ENCODE results near the gene HCRT.
A peak's percentile ranks its signal among the peaks of the same experiment; 100 is the strongest.
"Not testable (repeated sequence)": the region's sequence is repeated elsewhere in the genome, so short reads cannot be mapped to it uniquely, and the experiment has no call there.

The HCRT gene

DNA sequence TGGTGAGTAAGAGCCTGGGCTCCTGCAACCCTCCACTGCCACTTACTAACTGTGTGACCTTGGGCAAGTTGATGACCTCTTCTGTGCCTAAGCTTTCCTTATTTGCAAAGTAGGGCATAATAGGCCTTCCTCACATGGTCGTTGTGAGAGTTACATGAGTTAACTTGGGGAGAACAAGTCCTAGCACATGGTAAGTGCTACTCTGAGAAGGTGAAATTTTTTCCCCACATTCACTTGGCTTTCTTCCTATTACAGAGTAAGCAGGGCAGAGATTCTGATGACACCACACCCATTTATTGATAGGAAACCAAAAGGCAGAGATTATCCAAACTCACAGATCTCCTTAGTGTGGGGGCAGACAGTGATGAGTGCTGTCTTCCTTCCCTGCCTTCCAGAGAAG, 5.9 kb downstream of the HCRT start:
- DNase-seq, result no peak

DNA sequence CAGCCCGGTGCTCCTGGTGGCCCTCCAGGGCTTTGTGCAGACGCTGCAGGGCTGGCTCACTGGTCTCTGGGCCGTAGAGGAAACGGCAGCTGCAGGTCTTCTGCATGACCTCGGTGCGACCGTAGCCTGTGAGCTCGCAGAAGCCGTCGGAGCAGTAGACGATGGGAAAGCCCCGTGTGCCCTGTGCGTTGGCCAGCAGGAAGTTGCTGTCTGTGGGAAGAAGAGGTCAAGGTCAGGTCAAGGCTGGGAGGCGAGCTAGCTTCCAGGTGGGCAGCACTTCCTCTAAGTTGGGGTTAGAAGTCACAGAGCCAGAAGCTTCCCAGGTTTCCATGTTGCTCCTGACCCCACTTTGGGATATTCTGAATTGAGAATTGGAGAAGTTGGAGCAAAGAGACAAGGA, 6.4 kb downstream of the HCRT start:
- peak; percentile 44 for DNase-seq

DNA sequence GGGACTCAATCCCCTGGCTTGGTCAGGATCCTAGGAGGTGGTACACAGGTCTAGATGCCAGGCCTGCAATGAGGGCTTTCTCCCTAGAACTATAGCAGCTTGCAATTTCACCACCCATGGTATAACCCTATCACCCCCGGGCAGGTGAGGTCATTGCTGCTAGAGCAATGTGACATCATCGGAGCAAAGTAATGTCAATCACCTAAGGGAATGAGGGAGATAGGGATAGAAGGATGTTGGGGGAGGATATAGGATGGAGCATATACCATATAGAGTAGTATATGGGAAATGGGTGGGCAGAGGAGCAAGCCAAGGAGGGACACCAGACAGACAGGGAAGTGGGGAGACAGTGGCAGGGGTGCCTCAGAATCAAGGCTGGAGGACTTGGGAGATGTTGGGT, 7.6 kb downstream of the HCRT start:
- no peak for DNase-seq

DNA sequence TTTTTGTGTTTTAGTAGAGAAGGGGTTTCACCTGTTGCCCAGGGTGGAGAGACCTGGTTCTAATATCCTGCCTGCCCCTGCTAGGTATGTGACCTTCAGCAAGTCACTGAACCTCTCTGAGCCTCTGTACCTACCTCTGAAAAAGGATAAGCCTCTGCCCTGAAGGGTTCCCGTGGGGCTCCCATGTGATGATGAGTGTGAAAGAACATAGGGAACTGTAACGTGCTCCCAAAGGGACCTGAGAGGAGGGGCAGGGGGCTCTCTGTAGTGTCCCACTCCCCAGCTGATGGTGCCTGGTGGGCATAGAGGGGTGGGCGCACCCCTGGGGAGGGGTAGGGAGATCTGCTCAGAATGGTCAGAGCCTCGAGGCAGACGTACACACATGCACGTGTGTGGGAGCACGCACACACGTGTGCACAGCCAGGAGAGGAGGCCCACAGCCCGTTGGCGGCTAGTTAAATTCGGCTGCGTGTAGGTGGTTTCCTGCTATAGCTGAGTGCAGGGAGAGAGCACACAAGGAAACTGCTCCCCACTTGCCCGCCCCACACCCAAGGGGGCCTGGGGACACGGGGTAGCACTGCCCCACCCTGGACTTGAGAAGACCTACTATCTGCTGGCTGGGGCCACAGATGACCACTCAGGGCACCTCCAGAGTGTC, 11.0 kb downstream of the HCRT start:
- no peak for DNase-seq

DNA sequence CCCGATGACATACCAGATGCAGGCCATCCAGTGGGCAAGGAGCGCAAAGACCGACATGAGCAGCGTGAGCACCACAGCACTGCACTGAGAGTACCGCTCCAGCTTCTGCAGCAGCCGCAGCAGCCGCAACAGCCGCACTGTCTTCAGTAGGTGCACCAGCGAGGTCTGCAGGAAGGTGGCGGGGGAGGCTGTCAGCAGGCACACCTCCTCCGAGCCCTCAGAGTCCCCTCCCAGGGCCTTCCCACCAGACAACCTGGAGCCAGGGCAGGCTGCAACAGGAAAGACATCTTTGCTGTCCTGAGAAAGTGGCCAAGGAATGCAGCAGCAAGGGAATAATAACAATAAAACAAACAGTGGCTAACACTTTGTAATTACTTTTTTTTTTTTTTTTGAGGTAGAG, 13.4 kb downstream of the HCRT start:
- DNase-seq, result no peak

DNA sequence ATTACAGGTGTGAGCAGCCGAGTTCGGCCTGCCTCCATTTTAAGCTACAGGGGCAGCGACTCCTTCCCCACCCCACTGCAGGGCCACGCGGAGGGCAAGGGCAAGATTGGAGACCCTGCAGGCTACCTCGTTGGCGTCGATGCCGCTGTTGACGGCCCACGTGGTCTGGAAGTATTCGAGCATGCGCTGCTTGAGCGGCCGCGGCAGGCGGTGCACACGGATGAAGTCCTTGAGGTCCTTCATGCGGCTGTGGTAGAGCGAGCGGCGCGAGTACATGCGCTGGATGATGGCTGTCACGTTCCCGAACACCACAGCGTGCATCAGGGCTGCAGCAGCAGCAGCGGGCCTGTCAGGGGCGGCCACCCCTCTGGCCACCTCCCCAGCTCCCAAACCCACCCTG, 15.9 kb downstream of the HCRT start:
- no peak for DNase-seq

DNA sequence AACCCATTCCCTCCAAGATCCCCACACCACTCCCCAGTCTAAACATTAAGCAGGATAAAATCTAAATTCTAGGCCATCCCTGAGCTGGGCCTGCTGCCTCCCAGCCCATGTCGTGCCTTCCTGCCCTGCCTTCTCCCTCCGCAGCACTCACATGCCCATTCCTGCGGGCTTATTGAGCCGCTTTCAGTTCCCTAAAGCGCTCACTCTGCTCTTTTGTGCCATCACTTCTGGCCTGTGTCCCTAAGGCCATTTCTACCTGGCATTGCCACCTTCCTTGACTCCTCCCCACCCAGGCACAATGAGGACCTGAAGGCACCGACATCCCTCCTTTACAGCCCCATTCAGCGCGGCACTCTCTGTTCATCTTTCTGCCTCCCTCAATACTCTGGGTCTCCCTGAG, 17.4 kb downstream of the HCRT start:
- DNase-seq, result no peak

DNA sequence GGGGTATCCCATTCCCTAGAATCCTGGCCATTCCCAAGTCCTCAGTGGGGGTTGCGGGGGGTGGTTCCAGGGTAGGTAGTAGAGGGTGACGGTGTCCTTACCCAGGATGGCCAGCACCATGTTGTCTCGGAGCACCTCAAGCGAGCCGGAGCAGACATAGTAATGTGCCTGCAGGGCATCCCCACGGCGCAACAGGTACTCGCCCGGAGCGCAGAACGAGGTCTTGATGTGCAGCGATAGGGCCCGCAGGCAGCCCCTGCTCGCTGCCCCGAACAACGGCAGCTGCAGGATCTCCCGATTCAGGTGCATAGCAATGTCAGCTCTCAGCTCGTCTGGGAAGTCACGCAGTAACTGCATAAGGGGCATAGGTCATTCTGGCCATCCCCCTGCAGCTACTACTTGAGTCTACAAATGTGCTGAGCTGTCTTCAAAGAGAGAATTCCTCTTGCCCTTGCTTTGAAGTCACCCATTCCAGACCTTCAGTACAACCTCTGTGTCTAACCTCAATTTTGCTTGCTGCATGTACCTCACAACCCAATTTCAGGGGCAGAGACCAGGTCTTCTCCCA, 19.0 kb downstream of the HCRT start:
- no peak for DNase-seq

DNA sequence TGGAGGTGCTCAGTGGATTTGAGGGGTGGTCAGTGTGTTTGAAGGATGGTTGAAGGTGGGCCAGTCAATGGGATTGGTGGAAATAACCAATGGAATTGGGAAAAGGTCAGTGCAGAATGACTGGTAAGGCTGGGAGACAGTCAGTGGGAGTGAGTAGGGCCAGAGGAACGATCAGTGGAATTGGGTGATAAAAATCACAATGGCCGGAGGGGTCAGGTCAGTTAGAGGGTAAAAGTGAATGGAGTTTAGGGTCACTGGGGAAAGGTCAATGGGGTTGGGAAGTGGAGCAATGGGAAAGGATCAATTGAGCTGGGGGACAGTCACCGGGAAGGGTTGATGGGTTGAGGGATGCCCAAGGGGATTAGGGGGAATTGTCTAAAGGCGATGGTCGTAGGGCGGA, 19.5 kb downstream of the HCRT start:
- DNase-seq, result no peak

DNA sequence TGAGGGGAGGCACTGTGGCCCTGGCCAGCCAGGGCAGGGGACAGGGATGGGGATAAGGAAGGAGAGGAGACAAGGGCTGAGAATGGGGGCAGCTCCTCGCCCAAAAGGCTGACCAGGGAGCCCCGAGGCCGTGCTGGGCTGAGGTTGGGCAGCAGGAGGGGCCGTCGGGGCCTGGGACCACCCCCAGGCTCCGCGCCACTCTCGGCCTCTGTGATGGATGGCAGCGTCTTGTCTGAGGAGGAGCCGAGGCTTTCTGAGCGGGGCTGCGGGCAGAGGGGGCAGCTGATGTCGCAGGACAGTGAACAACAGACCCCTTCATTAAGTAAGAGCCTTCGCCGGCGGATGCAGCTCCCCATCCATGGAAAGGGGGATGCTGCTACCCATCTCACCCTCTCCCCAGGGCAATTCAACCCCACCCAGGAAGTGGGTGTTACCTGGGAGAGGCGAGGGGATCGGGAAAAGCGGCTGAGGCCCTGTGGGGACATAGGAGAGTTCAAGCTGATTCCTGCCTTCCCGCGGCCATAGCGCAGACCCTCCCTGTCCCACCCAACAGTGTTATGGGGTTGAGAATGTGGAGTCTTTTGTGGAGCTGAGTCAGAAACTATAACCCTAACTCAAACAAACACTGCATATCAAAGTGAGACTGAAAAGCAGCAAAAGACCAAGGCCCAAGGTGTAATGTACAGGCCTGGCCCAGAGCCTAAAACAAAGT, 21.4 kb downstream of the HCRT start:
- DNase-seq, result no peak

DNA sequence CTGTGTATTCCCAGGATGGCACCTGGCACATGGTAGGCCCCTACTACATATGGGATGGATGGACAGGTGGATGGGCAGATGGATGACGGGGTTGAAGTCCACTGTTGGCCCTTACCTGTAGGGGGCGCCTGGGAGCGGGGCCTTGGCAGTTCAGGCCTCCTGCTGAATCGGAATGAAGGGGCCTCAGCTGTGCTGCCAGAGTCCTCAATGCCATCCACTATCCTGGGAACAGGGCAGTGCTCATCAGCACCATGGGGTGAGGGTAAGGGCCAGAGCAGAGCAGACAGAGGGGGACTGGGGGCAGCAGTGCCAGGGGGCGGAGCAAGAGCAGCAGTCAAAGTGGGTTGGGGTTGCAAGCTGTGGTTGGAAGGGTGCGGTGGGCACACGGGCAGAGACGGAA, 22.1 kb downstream of the HCRT start:
- peak; percentile 32 for DNase-seq

DNA sequence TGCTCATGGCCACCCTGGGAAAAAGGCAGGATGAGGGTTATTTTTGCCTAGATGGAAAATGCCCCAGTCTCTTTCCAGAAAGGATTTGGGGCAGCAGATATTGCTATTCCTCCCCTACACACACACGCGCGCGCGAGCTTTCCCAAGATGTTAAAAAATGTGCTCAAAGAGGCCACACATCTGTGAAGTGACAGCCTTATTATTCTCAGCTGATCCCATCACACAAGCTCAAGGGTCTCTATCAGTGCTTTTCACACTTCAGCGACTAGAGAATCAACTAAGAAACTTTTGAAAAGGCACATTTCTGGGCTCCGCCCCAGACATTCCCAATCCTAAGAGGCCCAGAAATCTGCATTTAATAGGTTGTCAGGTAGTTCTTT, 24.7 kb downstream of the HCRT start:
- DNase-seq, result no peak

DNA sequence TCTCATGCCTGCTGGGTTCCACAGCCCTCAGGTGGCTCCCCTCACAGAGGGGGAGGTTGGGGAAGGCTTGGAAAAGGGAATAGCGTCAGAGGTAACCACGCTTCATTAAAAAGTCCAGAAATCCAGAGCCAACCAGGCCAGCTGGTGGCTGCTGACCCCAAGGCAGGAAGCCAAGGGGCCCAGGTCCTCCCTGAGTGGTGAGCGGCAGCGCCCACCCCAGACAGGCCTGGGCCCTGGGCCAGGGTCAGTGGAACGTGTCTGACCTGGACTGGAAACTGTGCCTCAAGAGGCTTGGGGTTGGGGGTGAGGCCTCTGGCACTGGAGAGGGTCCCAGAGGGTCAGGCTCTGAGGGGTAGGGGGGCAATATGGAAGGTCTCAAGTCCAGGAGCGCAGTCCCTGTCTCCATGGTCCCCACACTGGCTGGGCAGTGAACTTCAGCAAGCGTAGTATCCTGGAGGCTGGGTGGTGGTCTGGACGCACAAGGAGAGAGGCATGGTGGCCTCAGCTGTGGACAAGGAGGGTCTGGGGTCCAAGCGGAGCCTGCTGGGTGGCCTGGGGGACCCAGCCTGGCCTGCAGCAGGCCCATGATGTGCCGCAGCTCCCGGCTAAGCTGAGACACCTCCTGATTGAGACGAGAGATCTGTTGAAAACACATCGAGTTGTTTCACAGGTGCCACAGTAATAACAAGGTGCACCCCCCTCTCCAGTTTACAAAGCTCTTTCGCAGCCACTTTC, 25.3 kb downstream of the HCRT start:
- DNase-seq, result no peak

DNA sequence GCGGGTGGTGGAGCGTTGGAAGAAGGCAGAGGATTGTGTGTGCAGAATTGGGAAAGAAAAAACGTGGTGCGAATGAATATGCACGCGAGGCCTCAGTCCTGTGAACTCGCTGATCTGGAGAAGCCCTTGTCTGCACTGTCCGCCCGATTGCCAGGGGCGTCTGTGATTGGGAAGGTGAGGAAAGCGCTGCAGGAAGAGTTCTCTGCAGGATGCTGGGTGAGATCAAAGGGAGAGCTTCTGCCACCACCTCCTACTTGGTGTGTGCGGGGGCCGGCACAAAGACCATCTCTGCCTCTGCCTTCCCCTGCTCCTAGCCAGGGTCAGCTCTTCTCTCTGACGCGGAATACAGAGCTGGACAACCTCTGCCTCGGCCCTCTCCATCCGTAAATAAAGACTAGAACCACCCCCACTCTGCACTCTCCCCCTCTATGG, 29.6 kb downstream of the HCRT start:
- no peak for DNase-seq

DNA sequence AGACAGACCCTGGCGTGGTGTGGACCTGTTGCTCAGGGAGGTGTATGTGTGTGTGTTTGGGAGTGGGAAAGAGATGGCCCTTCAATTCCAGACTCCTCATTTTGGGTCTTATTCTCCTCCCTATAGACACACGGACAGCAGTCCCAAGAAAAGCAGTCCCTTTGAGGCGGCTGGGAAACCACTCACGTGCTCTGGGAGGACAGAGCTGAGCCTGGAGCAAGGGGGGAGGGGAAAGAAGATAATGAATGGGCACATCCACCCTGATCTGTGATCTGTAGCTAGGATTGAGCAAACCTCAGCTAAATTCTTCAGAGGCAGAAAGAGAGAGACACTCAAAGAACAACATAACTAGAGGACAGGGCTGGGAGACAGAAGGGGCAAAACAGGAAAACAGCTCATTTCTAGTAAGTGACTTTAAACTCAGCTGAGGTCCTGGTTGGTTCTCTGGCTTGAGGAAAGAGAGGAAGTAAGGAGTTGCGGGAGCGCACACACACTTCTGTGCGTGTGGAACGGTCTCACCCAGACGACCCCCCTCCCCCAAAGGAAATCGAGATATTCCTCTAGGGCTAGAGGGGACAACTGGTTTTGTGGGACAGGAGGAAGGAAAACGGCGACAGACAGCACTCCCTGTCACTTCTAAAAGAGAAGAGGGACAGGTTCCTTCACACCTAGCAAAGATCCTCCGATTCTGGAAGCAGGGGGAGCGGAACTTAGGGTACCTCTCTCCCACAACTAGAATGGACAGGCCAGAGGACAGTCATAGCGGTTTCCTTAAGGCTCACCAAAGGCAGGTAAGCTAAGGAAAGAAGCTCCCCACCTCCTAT, 31.1 kb downstream of the HCRT start:
- DNase-seq, result no peak

DNA sequence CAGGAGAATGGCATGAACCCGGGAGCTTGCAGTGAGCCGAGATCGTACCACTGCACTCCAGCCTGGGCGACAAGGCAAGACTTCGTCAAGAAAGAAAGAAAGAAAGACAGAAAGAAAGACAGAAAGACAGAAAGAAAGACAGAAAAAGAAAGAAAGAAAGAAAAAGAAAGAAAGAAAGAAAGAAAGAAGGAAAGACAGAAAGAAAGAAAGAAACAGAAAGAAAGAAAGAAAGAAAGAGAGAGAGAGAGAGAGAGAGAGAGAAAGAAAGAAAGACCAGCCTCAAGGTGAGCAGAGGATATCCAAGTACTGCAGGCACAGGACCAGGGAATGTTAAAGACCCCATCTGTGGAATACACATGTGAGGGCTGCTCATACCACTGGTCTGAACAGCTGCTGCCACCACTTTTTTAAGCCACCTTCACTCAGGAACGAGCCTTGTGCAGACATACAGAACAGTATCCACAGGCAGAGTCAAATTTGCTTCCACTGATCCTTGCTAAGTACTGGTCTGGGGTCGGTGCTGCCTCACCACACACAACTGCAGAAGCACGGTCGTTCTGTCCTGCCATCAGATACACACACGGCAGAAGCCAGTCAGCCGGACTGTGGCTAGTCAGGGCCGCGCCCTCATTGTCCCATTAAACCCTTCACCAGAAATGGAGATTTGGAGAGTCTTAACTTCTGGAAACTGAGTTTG, 38.2 kb downstream of the HCRT start:
- DNase-seq, result no peak

DNA sequence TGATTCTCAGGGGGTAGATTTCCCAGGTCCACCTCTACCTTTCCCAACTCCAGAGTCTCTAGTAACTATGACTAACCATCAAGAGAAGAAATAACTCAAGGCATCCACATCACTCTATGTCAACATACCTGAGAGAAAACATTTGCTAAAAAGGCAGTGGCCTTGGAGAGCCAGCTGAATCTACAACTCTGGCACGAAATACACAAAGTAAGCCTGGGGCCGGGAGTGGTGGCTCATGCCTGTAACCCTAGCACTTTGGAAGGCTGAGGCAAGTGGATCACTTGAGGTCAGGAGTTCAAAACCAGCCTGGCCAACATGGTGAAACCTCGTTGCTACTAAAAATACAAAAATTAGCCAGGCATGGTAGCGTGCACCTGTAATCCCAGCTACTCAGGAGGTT, 42.1 kb downstream of the HCRT start:
- not testable (repeated sequence) for DNase-seq

DNA sequence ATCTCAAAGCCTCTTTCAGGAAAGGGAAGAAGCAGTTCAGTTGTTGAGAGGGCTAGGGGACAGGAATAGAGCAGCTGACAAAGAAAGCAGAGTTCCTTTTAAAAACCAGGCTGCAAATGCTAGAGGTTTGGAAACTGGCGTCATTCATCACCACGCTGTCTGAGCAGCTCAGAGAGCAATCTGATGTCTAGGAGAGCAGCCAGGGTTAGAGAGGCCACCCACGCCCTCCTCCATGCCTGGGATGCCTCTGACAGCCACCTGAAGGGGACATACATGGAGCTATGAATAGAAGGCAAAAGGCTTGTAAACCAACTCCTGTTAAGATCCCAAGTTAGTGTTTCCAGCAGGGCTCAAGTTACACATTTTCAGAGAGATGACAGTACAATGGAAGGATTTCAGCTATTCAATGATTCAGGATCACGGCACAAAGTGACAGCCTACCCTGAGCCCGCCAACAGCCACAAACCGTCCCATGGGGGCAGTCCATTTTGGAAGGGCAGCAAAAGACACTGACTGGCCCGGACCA, 42.8 kb downstream of the HCRT start:
- no peak for DNase-seq

DNA sequence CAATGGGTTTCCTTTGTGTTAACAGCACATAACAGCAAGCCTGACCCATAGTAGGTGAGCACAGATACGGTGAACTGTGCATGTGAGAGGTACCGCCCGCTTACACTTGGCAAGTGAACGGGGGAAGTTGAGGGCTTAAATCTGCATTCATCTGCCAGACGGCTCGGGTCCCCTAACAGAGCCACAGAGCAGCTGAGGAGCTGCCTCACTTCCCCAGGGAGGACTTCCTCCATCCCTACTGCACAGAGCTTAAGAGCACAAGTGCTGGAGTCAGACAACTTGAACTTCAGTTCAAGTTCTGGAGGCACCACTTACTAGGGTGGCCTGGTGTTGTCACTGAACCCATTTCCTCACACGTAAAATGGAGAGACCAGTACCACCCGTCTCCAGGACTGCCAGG, 43.9 kb downstream of the HCRT start:
- no peak for DNase-seq

DNA sequence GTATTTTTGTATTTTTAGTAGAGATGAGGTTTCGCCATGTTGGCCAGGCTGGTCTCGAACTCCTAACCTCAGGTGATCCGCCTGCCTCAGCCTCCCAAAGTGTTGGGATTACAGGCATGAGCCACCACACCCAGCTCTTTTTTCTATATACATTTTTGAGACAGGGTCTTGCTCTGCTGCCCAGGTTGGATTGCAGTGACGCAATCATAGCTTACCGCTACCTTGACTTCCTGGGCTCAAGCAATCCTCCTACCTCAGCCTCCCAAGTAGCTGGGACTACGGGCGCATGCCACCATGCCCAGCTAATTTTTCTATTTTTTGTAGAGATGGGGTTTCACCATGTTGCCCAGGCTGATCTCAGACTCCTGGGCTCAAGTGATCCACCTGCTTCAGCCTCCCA, 44.6 kb downstream of the HCRT start:
- not testable (repeated sequence) for DNase-seq

DNA sequence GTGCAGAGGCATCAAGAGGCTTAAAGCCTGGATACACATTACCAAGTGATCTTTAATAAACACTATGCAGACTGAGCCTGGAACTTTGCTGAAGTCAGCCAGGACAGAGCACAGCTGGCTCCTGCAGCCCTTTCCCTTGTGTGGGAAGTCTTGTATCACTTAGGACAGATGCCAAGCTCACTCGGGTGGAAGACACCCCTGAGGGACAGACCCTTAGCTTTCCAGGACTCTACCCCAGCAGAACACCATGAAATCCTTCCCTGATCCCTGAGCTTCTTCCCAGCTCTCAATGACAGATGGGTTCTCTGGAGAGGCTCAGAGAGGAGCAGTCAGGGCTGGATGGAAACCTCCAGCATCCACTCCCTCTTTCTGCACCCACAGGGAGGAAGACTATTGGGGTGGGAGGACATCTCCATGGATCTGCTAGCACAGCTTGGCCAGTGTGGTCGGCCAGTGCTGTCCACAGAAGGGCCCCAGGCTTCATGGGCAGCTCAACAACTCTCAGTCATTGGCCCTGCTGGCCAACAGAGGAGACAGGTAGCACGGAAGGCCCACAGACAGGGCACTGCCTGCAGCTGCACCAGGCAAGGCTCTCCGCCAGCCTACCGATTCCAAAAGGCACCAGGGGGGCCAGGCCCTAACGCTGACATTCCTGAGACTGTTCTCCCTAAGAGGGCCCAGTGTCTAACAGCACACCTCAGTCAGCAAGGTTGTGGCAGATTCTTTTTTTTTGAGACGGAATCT, 46.3 kb downstream of the HCRT start:
- no peak for DNase-seq
